SK-N-MC (cell line): ENCODE data around the gene MAN1C1.
"Not testable (repeated sequence)": the region's sequence is repeated elsewhere in the genome, so short reads cannot be mapped to it uniquely, and the experiment has no call there.

Source experiments
- DNase-seq: peaks from one replicate; pipeline ENCODE4 v3.0.0-alpha.2; 2011; ENCODE audit warnings: low read depth, low spot score
- H3K27ac ChIP-seq: fragments of 200-600 bp; sonication (generic); 2 replicates; pipeline ENCODE4 v1.5.1; 2016; ENCODE audit warnings: mixed run types
- H3K36me3 ChIP-seq: fragments of 200-600 bp; sonication (generic); 2 replicates; pipeline ENCODE4 v1.6.1; 2017; ENCODE audit warnings: antibody characterized with exemption, low read length, mixed read lengths; ENCODE audit not compliant: insufficient read depth
- H3K4me3 ChIP-seq: fragments of 200-600 bp; sonication (generic); 2 replicates; pipeline ENCODE4 v1.5.1; 2016
- H3K9ac ChIP-seq: fragments of 200-600 bp; sonication (generic); 2 replicates; pipeline ENCODE4 v1.8.0; 2017; ENCODE audit warnings: mixed run types, mixed read lengths; ENCODE audit not compliant: insufficient read length
- H3K9me3 ChIP-seq: fragments of 200-600 bp; sonication (generic); 2 replicates; pipeline ENCODE4 v1.6.1; 2017; ENCODE audit warnings: low read depth, mild to moderate bottlenecking, antibody characterized with exemption, low read length, moderate library complexity, mixed read lengths
- EZH2 ChIP-seq: fragments of 200-600 bp; sonication (generic); IDR thresholded peaks from one replicate; pipeline ENCODE4 v1.6.1; 2017; ENCODE audit warnings: antibody characterized with exemption
- FOXP2 ChIP-seq: optimal IDR thresholded peaks from 2 replicates; pipeline ENCODE3; 2011; ENCODE audit warnings: mild to moderate bottlenecking, moderate library complexity; ENCODE audit not compliant: insufficient read depth; ENCODE audit errors: extremely low read length, control extremely low read depth
- POLR2AphosphoS5 ChIP-seq: IDR thresholded peaks from 2 replicates; pipeline ENCODE4 v1.6.1; 2012; ENCODE audit warnings: mild to moderate bottlenecking, low read depth, low read length, borderline replicate concordance

Gene MAN1C1

GRCh38 chr1:25688390-25689119 is 72.0 kb downstream of the MAN1C1 start:
- peak; percentile 22 for DNase-seq
- no peaks in the 10 kb centered on the region for H3K9me3 ChIP-seq

GRCh38 chr1:25689686-25690381 is 73.2 kb downstream of the MAN1C1 start:
- no peak overlapping the region for H3K4me3 ChIP-seq
- H3K27ac ChIP-seq = no peak overlapping the region
- H3K36me3 ChIP-seq = no peaks in the 10 kb centered on the region
- H3K9ac ChIP-seq = no peak overlapping the region
- no peaks in the 10 kb centered on the region for H3K9me3 ChIP-seq
- TF ChIP-seq EZH2 (no peak), FOXP2 (no peak), POLR2AphosphoS5 (no peak)
- no peak for DNase-seq

More at GRCh38 chr1:25688390-25689119, 72.0 kb downstream of the MAN1C1 start:
- peak overlapping the region; percentile 82 for H3K27ac ChIP-seq
- no peak overlapping the region for H3K9ac ChIP-seq
- H3K36me3 ChIP-seq = no peaks in the 10 kb centered on the region
- peak overlapping the region; percentile 30; the same call in 1 of the 2 replicates for H3K4me3 ChIP-seq
- no peak for TF ChIP-seq FOXP2
- TF ChIP-seq POLR2AphosphoS5 = no peak
- TF ChIP-seq EZH2 = no peak

DNA sequence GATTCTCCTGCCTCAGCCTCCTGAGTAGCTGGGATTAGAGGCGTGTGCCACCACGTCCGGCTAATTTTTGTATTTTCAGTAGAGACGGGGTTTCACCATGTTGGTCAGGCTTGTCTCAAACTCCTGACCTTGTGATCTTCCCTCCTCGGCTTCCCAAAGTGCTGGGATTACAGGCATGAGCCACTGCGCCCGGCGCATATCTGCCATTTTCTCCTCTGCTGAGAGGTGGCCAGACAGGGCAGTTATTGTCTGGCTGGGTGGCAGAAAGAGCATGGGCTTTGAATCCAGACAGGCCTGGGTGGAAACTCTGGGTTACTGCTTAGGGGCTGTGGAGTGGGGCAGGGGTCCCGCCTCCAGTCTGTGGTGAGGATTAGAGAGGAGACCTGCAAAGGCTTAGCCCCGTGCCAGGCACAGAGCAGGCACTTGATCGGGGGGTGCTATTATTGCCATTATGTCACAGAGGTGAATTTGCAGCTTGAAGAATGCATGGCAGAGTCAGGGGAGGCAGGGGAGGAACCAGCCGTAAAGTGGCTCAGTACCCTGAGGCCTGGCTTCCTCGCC is 73.9 kb downstream of the MAN1C1 start:
- Histone ChIP-seq H3K9ac (no peak overlapping the region), H3K4me3 (no peak overlapping the region), H3K36me3 (no peaks in the 10 kb centered on the region), H3K27ac (no peak overlapping the region), H3K9me3 (no peaks in the 10 kb centered on the region)
- no peak for DNase-seq
- TF ChIP-seq EZH2 = no peak
- no peak for TF ChIP-seq POLR2AphosphoS5
- TF ChIP-seq FOXP2 = no peak

DNA sequence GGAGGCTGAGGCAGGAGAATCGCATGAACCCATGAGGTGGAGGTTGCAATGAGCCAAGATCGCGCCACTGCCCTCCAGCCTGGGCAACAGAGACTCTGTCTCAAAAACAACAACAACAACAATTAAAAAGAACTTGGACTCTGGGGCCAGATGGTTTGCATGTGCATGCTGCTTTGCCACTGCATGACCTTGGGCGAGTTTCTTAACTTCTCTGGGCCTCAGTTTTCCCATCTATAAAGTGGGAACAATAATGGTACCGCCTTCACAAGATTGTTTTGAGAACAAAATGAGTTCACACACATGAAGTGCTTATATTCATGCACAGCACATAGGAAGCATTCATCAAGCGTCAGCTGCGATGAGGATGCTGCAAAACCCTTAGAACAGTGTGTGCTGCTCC is 74.6 kb downstream of the MAN1C1 start:
- no peak overlapping the region for H3K4me3 ChIP-seq
- TF ChIP-seq FOXP2 = no peak
- no peak for TF ChIP-seq POLR2AphosphoS5
- TF ChIP-seq EZH2 = no peak
- no peaks in the 10 kb centered on the region for H3K36me3 ChIP-seq
- H3K9me3 ChIP-seq = no peaks in the 10 kb centered on the region
- no peak overlapping the region for H3K9ac ChIP-seq
- no peak for DNase-seq
- H3K27ac ChIP-seq = no peak overlapping the region

GRCh38 chr1:25692560-25692959 is 76.0 kb downstream of the MAN1C1 start:
- Histone ChIP-seq H3K36me3 (no peaks in the 10 kb centered on the region), H3K27ac (no peak overlapping the region), H3K4me3 (no peak overlapping the region), H3K9me3 (no peaks in the 10 kb centered on the region), H3K9ac (no peak overlapping the region)
- TF ChIP-seq EZH2 = no peak
- DNase-seq = no peak

DNA sequence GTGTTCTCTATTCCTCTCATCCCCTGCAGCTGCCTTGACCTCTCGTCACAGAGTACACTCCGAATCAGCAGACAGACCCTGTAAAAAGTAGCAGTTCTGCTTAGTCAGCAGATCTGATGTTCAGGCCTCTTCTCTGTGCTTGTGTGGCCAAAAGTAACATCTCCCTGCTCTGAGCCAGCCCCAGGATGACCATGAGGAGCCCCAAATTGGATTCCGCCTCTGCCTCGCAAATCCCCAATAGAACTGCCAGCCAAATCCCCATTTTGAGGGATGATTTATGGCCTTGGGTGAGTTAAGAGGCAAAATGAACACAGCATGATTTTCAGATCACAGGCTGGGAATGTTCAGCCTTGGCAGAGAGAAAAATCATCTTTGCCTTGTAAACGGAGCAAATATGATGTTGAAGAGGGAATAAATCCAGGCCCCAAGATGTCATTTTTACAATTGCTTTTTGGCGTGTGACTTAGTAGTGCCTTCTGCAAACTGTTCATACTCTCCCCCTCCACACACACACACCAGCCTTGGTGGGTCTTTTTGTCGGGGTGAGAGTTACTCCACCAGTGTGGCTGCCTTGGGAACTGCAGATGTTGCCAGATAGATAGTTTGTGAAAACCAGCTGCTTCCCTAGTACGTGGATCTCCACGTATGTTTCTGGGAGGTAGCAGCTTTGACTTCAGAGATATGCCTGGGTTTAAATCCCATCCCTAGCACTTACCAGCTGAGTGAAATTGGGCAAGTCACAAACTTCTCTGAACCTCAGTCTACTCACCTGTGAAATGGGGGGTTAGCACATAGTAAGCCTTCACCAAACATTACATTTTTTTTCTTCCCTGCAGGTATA is 77.8 kb downstream of the MAN1C1 start:
- Histone ChIP-seq H3K9ac (no peak overlapping the region), H3K36me3 (no peaks in the 10 kb centered on the region), H3K4me3 (no peak overlapping the region), H3K9me3 (no peaks in the 10 kb centered on the region), H3K27ac (peak overlapping the region; percentile 60)
- TF ChIP-seq POLR2AphosphoS5 = no peak
- no peak for TF ChIP-seq EZH2
- no peak for TF ChIP-seq FOXP2
- DNase-seq = no peak

- H3K36me3 ChIP-seq = no peaks in the 10 kb centered on the region
- H3K9me3 ChIP-seq = no peaks in the 10 kb centered on the region
- no peak overlapping the region for H3K27ac ChIP-seq
- no peak overlapping the region for H3K4me3 ChIP-seq
- H3K9ac ChIP-seq = no peak overlapping the region
- no peak for DNase-seq
- no peak for TF ChIP-seq POLR2AphosphoS5
- TF ChIP-seq EZH2 = no peak
Measured at GRCh38 chr1:25695090-25695770, 78.6 kb downstream of the MAN1C1 start.

- no peak overlapping the region for H3K27ac ChIP-seq
- H3K9me3 ChIP-seq = no peaks in the 10 kb centered on the region
- no peaks in the 10 kb centered on the region for H3K36me3 ChIP-seq
- no peak for DNase-seq
- TF ChIP-seq POLR2AphosphoS5 (no peak), EZH2 (no peak), FOXP2 (no peak)
- no peak overlapping the region for H3K9ac ChIP-seq
- no peak overlapping the region for H3K4me3 ChIP-seq
Measured at GRCh38 chr1:25695771-25696311, 79.2 kb downstream of the MAN1C1 start.

DNA sequence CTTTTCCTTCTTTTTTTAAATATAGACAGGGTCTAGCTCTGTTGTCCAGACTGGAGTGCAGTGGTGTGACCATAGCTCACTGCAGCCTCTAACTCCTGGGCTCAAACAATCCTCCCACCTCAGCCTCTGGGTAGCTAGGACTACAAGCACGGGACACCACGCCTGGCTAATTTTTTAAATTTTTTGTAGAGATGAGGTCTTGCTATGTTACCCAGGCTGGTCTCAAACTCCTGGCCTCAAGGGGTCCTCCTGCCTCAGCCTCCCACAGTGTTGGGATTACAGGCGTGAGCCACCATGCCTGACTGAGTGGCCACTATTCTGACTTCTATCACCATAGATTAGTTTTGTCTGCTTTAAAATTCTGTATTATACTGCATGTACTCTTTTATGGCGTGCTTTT is 80.1 kb downstream of the MAN1C1 start:
- not testable (repeated sequence) for H3K36me3 ChIP-seq, DNase-seq, H3K4me3 ChIP-seq, H3K9me3 ChIP-seq, H3K9ac ChIP-seq, H3K27ac ChIP-seq
